Mononuclear cell (primary cell): ENCODE results near the gene NHSL2. TPM values are rescaled to one million over a fixed set of nuclear protein-coding genes. Genes with fewer than 3 reads are reported as not detected.
"Not testable (repeated sequence)": the region's sequence is repeated elsewhere in the genome, so short reads cannot be mapped to it uniquely, and the experiment has no call there.

Experiments used
- H3K27me3 ChIP-seq: 2 replicates; pipeline ENCODE4 v1.6.0; 2011; ENCODE audit warnings: low read length, control low read depth; ENCODE audit not compliant: insufficient read depth
- H3K4me1 ChIP-seq: 2 replicates; pipeline ENCODE4 v1.5.1; 2011; ENCODE audit warnings: mild to moderate bottlenecking, low read length, control low read depth; ENCODE audit not compliant: insufficient read depth
- H3K4me3 ChIP-seq: 2 replicates; pipeline ENCODE4 v1.5.1; 2011; ENCODE audit warnings: mild to moderate bottlenecking, low read length, moderate library complexity
- H3K9me3 ChIP-seq: 2 replicates; pipeline ENCODE4 v1.5.1; 2011; ENCODE audit warnings: low read depth, mild to moderate bottlenecking, control low read depth, low read length
- total RNA-seq: library from RNA; depleted of rRNA; stranded (reverse); fragments of >200 nt; gene quantifications from one replicate; pipeline ENCODE4 v1.2.3, GENCODE V29; 2012

NHSL2 gene
- total RNA-seq, 1 donor = 1.3 TPM

- H3K4me1 ChIP-seq = no peaks in the 10 kb centered on the region
- H3K27me3 ChIP-seq = no peaks in the 10 kb centered on the region
- H3K9me3 ChIP-seq = no peaks in the 10 kb centered on the region
- H3K4me3 ChIP-seq = no peak overlapping the region
Measured at GRCh38 chrX:72158773-72159172, 248.1 kb downstream of the NHSL2 start.

GRCh38 chrX:72159769-72160168 lies 249.1 kb downstream of the NHSL2 start:
- Histone ChIP-seq H3K4me3 (no peak overlapping the region), H3K9me3 (no peaks in the 10 kb centered on the region), H3K27me3 (no peaks in the 10 kb centered on the region), H3K4me1 (no peaks in the 10 kb centered on the region)

- H3K4me3 ChIP-seq = no peak overlapping the region
- H3K27me3 ChIP-seq = no peaks in the 10 kb centered on the region
- no peaks in the 10 kb centered on the region for H3K9me3 ChIP-seq
- H3K4me1 ChIP-seq = no peaks in the 10 kb centered on the region
Measured at GRCh38 chrX:72165551-72165950, 254.9 kb downstream of the NHSL2 start.

- no peaks in the 10 kb centered on the region for H3K27me3 ChIP-seq
- no peaks in the 10 kb centered on the region for H3K4me1 ChIP-seq
- H3K4me3 ChIP-seq = peak overlapping the region; percentile 18
- no peaks in the 10 kb centered on the region for H3K9me3 ChIP-seq
Measured at GRCh38 chrX:72169008-72169728, 258.5 kb downstream of the NHSL2 start.

- H3K4me1 ChIP-seq, H3K4me3 ChIP-seq, H3K27me3 ChIP-seq, H3K9me3 ChIP-seq: not testable (repeated sequence)
Measured at GRCh38 chrX:72176289-72176688, 265.6 kb downstream of the NHSL2 start.

GRCh38 chrX:72176981-72177380 lies 266.3 kb downstream of the NHSL2 start:
- Histone ChIP-seq H3K4me1 (peaks cover 3% of the 10 kb centered on the region), H3K9me3 (no peaks in the 10 kb centered on the region), H3K27me3 (no peaks in the 10 kb centered on the region), H3K4me3 (no peak overlapping the region)

- Histone ChIP-seq H3K4me3 (no peak overlapping the region), H3K9me3 (no peaks in the 10 kb centered on the region), H3K27me3 (no peaks in the 10 kb centered on the region), H3K4me1 (peaks cover 13% of the 10 kb centered on the region)
Measured at GRCh38 chrX:72180539-72180938, 269.9 kb downstream of the NHSL2 start.

- H3K4me1 ChIP-seq = peaks cover 13% of the 10 kb centered on the region
- peak within 1 kb of the TSS; percentile 81 for H3K4me3 ChIP-seq
- no peaks in the 10 kb centered on the region for H3K9me3 ChIP-seq
- no peaks in the 10 kb centered on the region for H3K27me3 ChIP-seq
Measured at GRCh38 chrX:72181178-72182125, 270.8 kb downstream of the NHSL2 start, which contains the start of gene PIN4. PIN4 (plus strand) TSS chrX:72181757; CDS start chrX:72181786, 29 bp downstream.

- Histone ChIP-seq H3K27me3 (no peaks in the 10 kb centered on the region), H3K4me3 (no peak overlapping the region), H3K9me3 (no peaks in the 10 kb centered on the region), H3K4me1 (peaks cover 13% of the 10 kb centered on the region)
Measured at GRCh38 chrX:72182924-72183323, 272.3 kb downstream of the NHSL2 start.

GRCh38 chrX:72201836-72202536 lies 291.3 kb downstream of the NHSL2 start:
- no peaks in the 10 kb centered on the region for H3K27me3 ChIP-seq
- no peaks in the 10 kb centered on the region for H3K4me1 ChIP-seq
- H3K9me3 ChIP-seq = no peaks in the 10 kb centered on the region
- no peak overlapping the region for H3K4me3 ChIP-seq

Other genes starting within 250 kb of the NHSL2 start
- not detected for gene CXorf49, start 192.6 kb upstream of the NHSL2 start, total RNA-seq
- gene CXorf49B, start 147.5 kb upstream of the NHSL2 start, total RNA-seq = not detected
- 0.73 TPM for gene RTL5, start 221.1 kb downstream of the NHSL2 start, total RNA-seq